Panc1 (cell line): Measurements from ENCODE around the gene MYO1E. TPM values are rescaled to one million over a fixed set of nuclear protein-coding genes. Genes with fewer than 3 reads are reported as not detected.

Experiments
- ATAC-seq: fragments of 200-7000 bp; cut with Tn5 transposase; 2 replicates; pipeline ENCODE4 v1.9.1; 2020; ENCODE audit warnings: mild to moderate bottlenecking, moderate library complexity
- BruUV-seq: library from RNA; stranded (reverse); fragments of 400-500 nt; replicated peaks from 2 replicates; lab custom pipeline; 2021; lab: Mats Ljungman, UMichigan
- CTCF ChIA-PET: fragments of 300-600 bp; sonication (Branson Sonifier 250); formaldehyde crosslinking; loops from one replicate; lab custom pipeline; 2022; ENCODE audit warnings: antibody characterized with exemption; lab: Charles Lee
- POLR2A ChIA-PET: fragments of 300-600 bp; sonication (Branson Sonifier 250); formaldehyde crosslinking; loops from one replicate; lab custom pipeline; 2022; ENCODE audit warnings: antibody characterized with exemption; lab: Charles Lee
- DNase-seq: peaks from one replicate; pipeline ENCODE4 v3.0.0-alpha.2; 2010; ENCODE audit warnings: low read depth, low spot score
- H3K27ac ChIP-seq: 2 replicates; pipeline ENCODE4 v1.5.1; 2011; ENCODE audit warnings: mild to moderate bottlenecking, low read length, inconsistent platforms
- H3K27me3 ChIP-seq: fragments of 200-500 bp; sonication (Bioruptor generic); 2 replicates; pipeline ENCODE4 v1.6.0; 2014; ENCODE audit warnings: low read length, inconsistent platforms; ENCODE audit not compliant: control insufficient read depth, insufficient read depth
- H3K36me3 ChIP-seq: fragments of 200-500 bp; sonication (Bioruptor generic); 2 replicates; pipeline ENCODE4 v1.5.1; 2014; ENCODE audit warnings: inconsistent platforms, mild to moderate bottlenecking, low read length, moderate library complexity; ENCODE audit not compliant: control insufficient read depth, insufficient read depth
- H3K4me1 ChIP-seq: 2 replicates; pipeline ENCODE4 v1.5.1; 2011; ENCODE audit warnings: inconsistent platforms, mild to moderate bottlenecking, low read length, moderate library complexity; ENCODE audit not compliant: control insufficient read depth, insufficient read depth
- H3K4me3 ChIP-seq, 2 experiments: 2 replicates each; pipeline ENCODE4 v1.5.1; 2011 to 2012; ENCODE audit warnings: low read depth in 2 of 2, low read length in 2 of 2, mild to moderate bottlenecking in 2 of 2, inconsistent platforms in 1 of 2, moderate library complexity in 1 of 2
- H3K9me3 ChIP-seq: fragments of 200-500 bp; sonication (Bioruptor generic); 2 replicates; pipeline ENCODE4 v1.5.1; 2014; ENCODE audit warnings: low read depth, mild to moderate bottlenecking, inconsistent platforms, low read length, moderate library complexity; ENCODE audit not compliant: control insufficient read depth, insufficient read depth
- CTCF ChIP-seq: fragments of 450-650 bp; IDR thresholded peaks from 2 replicates; pipeline ENCODE4 v1.5.1; 2017; ENCODE audit warnings: mild to moderate bottlenecking
- POLR2AphosphoS5 ChIP-seq: IDR thresholded peaks from 2 replicates; pipeline ENCODE4 v1.6.1; 2012; ENCODE audit warnings: mild to moderate bottlenecking, low read depth, low read length, moderate library complexity
- SIN3A ChIP-seq: IDR thresholded peaks from 2 replicates; pipeline ENCODE4 v1.6.1; 2012; ENCODE audit warnings: low read depth, mild to moderate bottlenecking, low read length, moderate library complexity, borderline replicate concordance; ENCODE audit not compliant: insufficient read depth
- TCF7L2 ChIP-seq: IDR thresholded peaks from 2 replicates; pipeline ENCODE4 v1.6.1; 2011; ENCODE audit warnings: mild to moderate bottlenecking, low read depth, low read length, inconsistent platforms
- in situ Hi-C: cut with HindIII; loops from 2 replicates; pipeline ENCODE4 v1.10.0; 2016; ENCODE audit warnings: low sequenced_read_pairs, low pct_unique_long_range_greater_than_20kb
- intact Hi-C: fragments of 100-400 bp; cut with micrococcal nuclease; formaldehyde crosslinking; loops from one replicate; pipeline ENCODE4 v1.10.0; 2022; ENCODE audit not compliant: unreplicated experiment
- total RNA-seq: library from RNA; stranded (reverse); gene quantifications from one replicate; pipeline ENCODE4 v1.2.1, GENCODE V29; 2021; ENCODE audit not compliant: unreplicated experiment
- TF ChIP-seq, protein P1 (sequence below), 2 experiments: IDR thresholded peaks; 2 replicates each; pipeline ENCODE4 v1.6.1; 2011 to 2012; ENCODE audit warnings: low read depth in 2 of 2, control low read depth in 1 of 2, low read length in 1 of 2, mild to moderate bottlenecking in 1 of 2, moderate library complexity in 1 of 2; ENCODE audit not compliant: insufficient read depth in 1 of 2

MYO1E gene
- total RNA-seq, 1 experiment from 2014 or later = 161 TPM

- no peak for ATAC-seq
- Histone ChIP-seq H3K4me3 (no peak overlapping the region), H3K36me3 (no peaks in the 10 kb centered on the region), H3K27me3 (no peaks in the 10 kb centered on the region), H3K27ac (no peak overlapping the region), H3K9me3 (no peaks in the 10 kb centered on the region), H3K4me1 (0 out of 2 replicates have a peak, but pooled peaks cover 3% of the 10 kb centered on the region)
- ChIA-PET POLR2A (no interaction called here), CTCF (interaction anchor here (0.7 kb wide), 1 partner anchor 148 kb away, joined by 3 read pairs; no protein-coding TSS in a partner anchor)
- no peak for DNase-seq
- no TSS peak for BruUV-seq
- intact Hi-C loops = no loop called here
- in situ Hi-C loops = no loop called here
- TF ChIP-seq SIN3A (no peak), TCF7L2 (no peak), CTCF (no peak), POLR2AphosphoS5 (no peak)
- TF ChIP-seq, protein P1, sequence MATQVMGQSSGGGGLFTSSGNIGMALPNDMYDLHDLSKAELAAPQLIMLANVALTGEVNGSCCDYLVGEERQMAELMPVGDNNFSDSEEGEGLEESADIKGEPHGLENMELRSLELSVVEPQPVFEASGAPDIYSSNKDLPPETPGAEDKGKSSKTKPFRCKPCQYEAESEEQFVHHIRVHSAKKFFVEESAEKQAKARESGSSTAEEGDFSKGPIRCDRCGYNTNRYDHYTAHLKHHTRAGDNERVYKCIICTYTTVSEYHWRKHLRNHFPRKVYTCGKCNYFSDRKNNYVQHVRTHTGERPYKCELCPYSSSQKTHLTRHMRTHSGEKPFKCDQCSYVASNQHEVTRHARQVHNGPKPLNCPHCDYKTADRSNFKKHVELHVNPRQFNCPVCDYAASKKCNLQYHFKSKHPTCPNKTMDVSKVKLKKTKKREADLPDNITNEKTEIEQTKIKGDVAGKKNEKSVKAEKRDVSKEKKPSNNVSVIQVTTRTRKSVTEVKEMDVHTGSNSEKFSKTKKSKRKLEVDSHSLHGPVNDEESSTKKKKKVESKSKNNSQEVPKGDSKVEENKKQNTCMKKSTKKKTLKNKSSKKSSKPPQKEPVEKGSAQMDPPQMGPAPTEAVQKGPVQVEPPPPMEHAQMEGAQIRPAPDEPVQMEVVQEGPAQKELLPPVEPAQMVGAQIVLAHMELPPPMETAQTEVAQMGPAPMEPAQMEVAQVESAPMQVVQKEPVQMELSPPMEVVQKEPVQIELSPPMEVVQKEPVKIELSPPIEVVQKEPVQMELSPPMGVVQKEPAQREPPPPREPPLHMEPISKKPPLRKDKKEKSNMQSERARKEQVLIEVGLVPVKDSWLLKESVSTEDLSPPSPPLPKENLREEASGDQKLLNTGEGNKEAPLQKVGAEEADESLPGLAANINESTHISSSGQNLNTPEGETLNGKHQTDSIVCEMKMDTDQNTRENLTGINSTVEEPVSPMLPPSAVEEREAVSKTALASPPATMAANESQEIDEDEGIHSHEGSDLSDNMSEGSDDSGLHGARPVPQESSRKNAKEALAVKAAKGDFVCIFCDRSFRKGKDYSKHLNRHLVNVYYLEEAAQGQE (IDR thresholded peaks at IDR 0.05; ENCODE audit: insufficient read depth in 1 of 2, low read depth in 2 of 2, low read length in 1 of 2) = no peak
Measured at GRCh38 chr15:59410391-59410896, 37.8 kb upstream of the MYO1E start.

- DNase-seq = no peak
- ATAC-seq = no peak
- POLR2A ChIA-PET = no interaction called here
- in situ Hi-C loops (no loop called here), intact Hi-C loops (no loop called here)
- TF ChIP-seq, protein P1 (IDR thresholded peaks at IDR 0.05; ENCODE audit: insufficient read depth in 1 of 2, low read depth in 2 of 2, low read length in 1 of 2) = no peak
- TF ChIP-seq POLR2AphosphoS5 (no peak), TCF7L2 (no peak), SIN3A (no peak), CTCF (no peak)
- no peaks in the 10 kb centered on the region for H3K27me3 ChIP-seq
- BruUV-seq = no TSS peak
- H3K4me1 ChIP-seq = 0 out of 2 replicates have a peak, but pooled peaks cover 3% of the 10 kb centered on the region
- CTCF ChIA-PET = no interaction called here
- no peaks in the 10 kb centered on the region for H3K36me3 ChIP-seq
- no peak overlapping the region for H3K27ac ChIP-seq
- no peak overlapping the region for H3K4me3 ChIP-seq
- H3K9me3 ChIP-seq = no peaks in the 10 kb centered on the region
Measured at GRCh38 chr15:59407946-59408345, 35.3 kb upstream of the MYO1E start.
